HEK293 (cell line): ENCODE results near the gene MID1IP1.

Experiments
- CTCF ChIA-PET: fragments of 350-600 bp; formaldehyde crosslinking; extraction: SDS; loops from one replicate; lab custom pipeline; 2021; ENCODE audit warnings: antibody characterized with exemption; lab: Yijun Ruan, JAX
- POLR2A ChIA-PET: fragments of 300-600 bp; formaldehyde crosslinking; extraction: SDS; loops from one replicate; lab custom pipeline; 2020; ENCODE audit warnings: antibody characterized with exemption, inconsistent platforms; lab: Yijun Ruan, JAX
- H3K27ac ChIP-seq: fragments of 200-500 bp; sonication (Bioruptor generic); 2 replicates; pipeline ENCODE4 v1.5.1; 2014; ENCODE audit warnings: low read depth, low read length, control low read depth, inconsistent platforms; ENCODE audit errors: extremely low read depth
- H3K36me3 ChIP-seq, 2 experiments: fragments of 200-500 bp in 1 of 2; sonication (Bioruptor generic) in 1 of 2; 1 replicate in 1 of 2; 2 replicates in 1 of 2; pipeline ENCODE4 v1.5.1; 2014 to 2017; ENCODE audit warnings: inconsistent platforms in 2 of 2, low read length in 2 of 2; ENCODE audit not compliant: control insufficient read depth in 2 of 2, insufficient read depth in 1 of 2
- H3K4me1 ChIP-seq: fragments of 200-500 bp; sonication (Bioruptor generic); 2 replicates; pipeline ENCODE4 v1.5.1; 2014; ENCODE audit warnings: mild to moderate bottlenecking, low read length, inconsistent platforms; ENCODE audit not compliant: control insufficient read depth, insufficient read depth
- H3K4me3 ChIP-seq: 2 replicates; pipeline ENCODE4 v1.5.1; 2011; ENCODE audit warnings: low read depth, mild to moderate bottlenecking, control low read depth, low read length, moderate library complexity
- H3K9me3 ChIP-seq: fragments of 200-500 bp; sonication (Bioruptor generic); 2 replicates; pipeline ENCODE4 v1.5.1; 2014; ENCODE audit warnings: low read depth, low read length, inconsistent platforms; ENCODE audit not compliant: control insufficient read depth, insufficient read depth
- ATF2 ChIP-seq: fragments of 450-650 bp; formaldehyde crosslinking; IDR thresholded peaks from 2 replicates; pipeline ENCODE4 v1.5.1; 2016; ENCODE audit warnings: missing biosample characterization, missing genetic modification characterization, low read depth
- BCL11B ChIP-seq: fragments of 450-650 bp; formaldehyde crosslinking; IDR thresholded peaks from 2 replicates; pipeline ENCODE4 v1.5.1; 2016; ENCODE audit warnings: low read depth, missing biosample characterization, missing genetic modification characterization
- EGR2 ChIP-seq: fragments of 450-650 bp; formaldehyde crosslinking; IDR thresholded peaks from 2 replicates; pipeline ENCODE4 v1.5.1; 2016; ENCODE audit warnings: low read depth, missing biosample characterization, missing genetic modification characterization
- GFI1B ChIP-seq: fragments of 450-650 bp; formaldehyde crosslinking; IDR thresholded peaks from 2 replicates; pipeline ENCODE4 v1.5.1; 2016; ENCODE audit warnings: missing biosample characterization, missing genetic modification characterization
- KLF1 ChIP-seq: fragments of 450-650 bp; formaldehyde crosslinking; IDR thresholded peaks from 2 replicates; pipeline ENCODE4 v1.5.1; 2016; ENCODE audit warnings: missing biosample characterization, missing genetic modification characterization
- KLF7 ChIP-seq: fragments of 450-650 bp; formaldehyde crosslinking; IDR thresholded peaks from 2 replicates; pipeline ENCODE4 v1.5.1; 2016; ENCODE audit warnings: missing biosample characterization, missing genetic modification characterization, borderline replicate concordance
- PATZ1 ChIP-seq: fragments of 450-650 bp; formaldehyde crosslinking; IDR thresholded peaks from 2 replicates; pipeline ENCODE4 v1.5.1; 2016; ENCODE audit warnings: missing biosample characterization, missing genetic modification characterization
- ZNF169 ChIP-seq: fragments of 450-650 bp; formaldehyde crosslinking; IDR thresholded peaks from 2 replicates; pipeline ENCODE4 v1.5.1; 2016; ENCODE audit warnings: missing biosample characterization, missing genetic modification characterization
- ZNF202 ChIP-seq: fragments of 450-650 bp; formaldehyde crosslinking; IDR thresholded peaks from 2 replicates; pipeline ENCODE4 v1.5.1; 2016; ENCODE audit warnings: missing biosample characterization, missing genetic modification characterization, borderline replicate concordance
- ZNF274 ChIP-seq, 2 experiments: fragments of 200-500 bp in 1 of 2; fragments of 450-650 bp in 1 of 2; sonication (Bioruptor generic) in 1 of 2; formaldehyde crosslinking in 1 of 2; IDR thresholded peaks; 2 replicates each; pipeline versions ENCODE4 v1.5.1 to v1.6.1; 2014 to 2016; ENCODE audit warnings: borderline replicate concordance in 1 of 2, inconsistent platforms in 1 of 2, low read length in 1 of 2, missing biosample characterization in 1 of 2, missing genetic modification characterization in 1 of 2
- ZNF350 ChIP-seq: fragments of 450-650 bp; formaldehyde crosslinking; IDR thresholded peaks from 2 replicates; pipeline ENCODE4 v1.5.0; 2017; ENCODE audit warnings: missing biosample characterization, mild to moderate bottlenecking, missing genetic modification characterization
- ZNF398 ChIP-seq: fragments of 450-650 bp; formaldehyde crosslinking; IDR thresholded peaks from 2 replicates; pipeline ENCODE4 v1.5.1; 2017; ENCODE audit warnings: missing biosample characterization, missing genetic modification characterization
- ZNF560 ChIP-seq: fragments of 450-650 bp; formaldehyde crosslinking; IDR thresholded peaks from 2 replicates; pipeline ENCODE4 v1.5.1; 2017; ENCODE audit warnings: missing biosample characterization, missing genetic modification characterization, borderline replicate concordance
- ZNF624 ChIP-seq: fragments of 450-650 bp; formaldehyde crosslinking; IDR thresholded peaks from 2 replicates; pipeline ENCODE4 v1.5.1; 2017; ENCODE audit warnings: missing biosample characterization, missing genetic modification characterization
- ZNF692 ChIP-seq: fragments of 450-650 bp; formaldehyde crosslinking; IDR thresholded peaks from 2 replicates; pipeline ENCODE4 v1.5.1; 2016; ENCODE audit warnings: missing biosample characterization, missing genetic modification characterization
- ZNF707 ChIP-seq: fragments of 450-650 bp; formaldehyde crosslinking; IDR thresholded peaks from 2 replicates; pipeline ENCODE4 v1.5.1; 2016; ENCODE audit warnings: missing biosample characterization, missing genetic modification characterization
- ZNF747 ChIP-seq: fragments of 450-650 bp; formaldehyde crosslinking; IDR thresholded peaks from 2 replicates; pipeline ENCODE4 v1.5.1; 2016; ENCODE audit warnings: missing biosample characterization, missing genetic modification characterization
- ZNF843 ChIP-seq: fragments of 450-650 bp; formaldehyde crosslinking; IDR thresholded peaks from 2 replicates; pipeline ENCODE4 v1.5.1; 2016; ENCODE audit warnings: missing biosample characterization, missing genetic modification characterization
- ZSCAN18 ChIP-seq: fragments of 450-650 bp; formaldehyde crosslinking; IDR thresholded peaks from 2 replicates; pipeline ENCODE4 v1.5.1; 2016; ENCODE audit warnings: missing biosample characterization, missing genetic modification characterization
- TF ChIP-seq, protein P1 (sequence below): IDR thresholded peaks from 2 replicates; pipeline ENCODE4 v1.6.1; 2011; ENCODE audit warnings: mild to moderate bottlenecking, low read depth, low read length, borderline replicate concordance
- TF ChIP-seq, protein P2 (sequence below): fragments of 450-650 bp; formaldehyde crosslinking; IDR thresholded peaks from 2 replicates; pipeline ENCODE4; 2016; ENCODE audit warnings: missing biosample characterization, missing genetic modification characterization

Gene MID1IP1

DNA sequence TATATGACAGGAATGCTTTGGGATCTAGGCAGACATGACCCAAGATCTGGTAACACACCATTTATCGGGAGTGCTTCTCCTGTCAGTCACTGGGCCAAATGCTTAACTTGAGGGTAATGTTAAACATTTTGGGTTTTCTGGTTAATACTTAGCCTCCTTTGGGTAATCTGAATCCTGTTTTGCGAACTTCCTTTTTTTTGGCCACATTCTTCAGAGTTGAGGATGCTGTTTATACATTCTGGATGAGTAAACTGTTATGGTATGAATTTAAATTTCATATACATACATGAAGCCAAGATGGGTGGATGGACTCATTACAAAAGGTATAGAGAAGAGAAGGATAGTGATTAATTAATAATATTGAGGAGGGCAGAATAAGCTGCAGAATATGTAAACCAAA lies 36.1 kb downstream of the MID1IP1 start:
- no peak for TF ChIP-seq ZNF692 (tag by site-specific recombination)
- TF ChIP-seq ZNF169 (tag by site-specific recombination) = no peak
- no peak for TF ChIP-seq GFI1B (tag by site-specific recombination)
- TF ChIP-seq PATZ1 = no peak
- TF ChIP-seq ZSCAN18 (tag by site-specific recombination) = no peak
- no peak for TF ChIP-seq ZNF350 (tag by site-specific recombination)
- TF ChIP-seq ZNF560 (tag by site-specific recombination) = no peak
- TF ChIP-seq ZNF747 (tag by site-specific recombination) = no peak
- no peak for TF ChIP-seq ZNF398
- TF ChIP-seq ZNF843 (tag by site-specific recombination) = no peak
- TF ChIP-seq, all 188 proteins: peak for 0
- ChIA-PET POLR2A (no interaction called here), CTCF (no interaction called here)
- Histone ChIP-seq H3K4me3 (no peak overlapping the region), H3K4me1 (no peaks in the 10 kb centered on the region), H3K9me3 (no peaks in the 10 kb centered on the region), H3K27ac (no peak overlapping the region), H3K36me3 (no peaks in the 10 kb centered on the region)

DNA sequence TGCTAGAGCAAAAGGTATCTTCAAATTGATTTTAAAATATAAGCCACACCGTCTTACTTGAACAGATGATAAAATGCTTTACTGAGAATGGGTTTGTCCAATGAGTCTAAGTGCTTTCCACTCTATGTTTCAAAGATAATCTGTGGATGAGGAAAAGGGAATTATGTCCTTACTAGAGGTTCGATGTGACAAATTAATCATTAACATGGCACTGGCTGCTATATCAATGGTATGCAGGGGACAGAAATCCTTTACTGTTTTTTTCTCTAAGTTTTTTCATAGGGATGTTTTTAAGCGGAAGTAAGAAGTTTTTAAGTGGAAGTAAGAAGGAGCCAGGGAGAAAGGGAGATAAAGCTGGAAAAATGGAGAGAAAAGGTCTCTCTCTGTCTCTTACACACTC lies 38.0 kb downstream of the MID1IP1 start:
- Histone ChIP-seq H3K4me3 (no peak overlapping the region), H3K9me3 (no peaks in the 10 kb centered on the region), H3K27ac (no peak overlapping the region), H3K4me1 (no peaks in the 10 kb centered on the region), H3K36me3 (no peaks in the 10 kb centered on the region)
- ChIA-PET CTCF (no interaction called here), POLR2A (no interaction called here)
- TF ChIP-seq, protein P1, sequence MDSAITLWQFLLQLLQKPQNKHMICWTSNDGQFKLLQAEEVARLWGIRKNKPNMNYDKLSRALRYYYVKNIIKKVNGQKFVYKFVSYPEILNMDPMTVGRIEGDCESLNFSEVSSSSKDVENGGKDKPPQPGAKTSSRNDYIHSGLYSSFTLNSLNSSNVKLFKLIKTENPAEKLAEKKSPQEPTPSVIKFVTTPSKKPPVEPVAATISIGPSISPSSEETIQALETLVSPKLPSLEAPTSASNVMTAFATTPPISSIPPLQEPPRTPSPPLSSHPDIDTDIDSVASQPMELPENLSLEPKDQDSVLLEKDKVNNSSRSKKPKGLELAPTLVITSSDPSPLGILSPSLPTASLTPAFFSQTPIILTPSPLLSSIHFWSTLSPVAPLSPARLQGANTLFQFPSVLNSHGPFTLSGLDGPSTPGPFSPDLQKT = no peak
- no peak for TF ChIP-seq ZNF202 (tag by site-specific recombination)
- no peak for TF ChIP-seq ZNF624 (tag by site-specific recombination)
- no peak for TF ChIP-seq KLF1 (tag by site-specific recombination)

GRCh38 chrX:38839944-38840343 lies 38.7 kb downstream of the MID1IP1 start:
- POLR2A ChIA-PET = no interaction called here
- TF ChIP-seq ZNF707 (no peak), ATF2 (tag by site-specific recombination) (no peak), ZNF274 (IDR thresholded peaks at IDR 0.05; ENCODE audit: low read length) (no peak), ZNF274 (tag by site-specific recombination; IDR thresholded peaks at IDR 0.05; ENCODE audit: borderline replicate concordance) (no peak), KLF7 (tag by site-specific recombination) (no peak), EGR2 (tag by site-specific recombination) (no peak), BCL11B (tag by site-specific recombination) (no peak)
- TF ChIP-seq, protein P2, sequence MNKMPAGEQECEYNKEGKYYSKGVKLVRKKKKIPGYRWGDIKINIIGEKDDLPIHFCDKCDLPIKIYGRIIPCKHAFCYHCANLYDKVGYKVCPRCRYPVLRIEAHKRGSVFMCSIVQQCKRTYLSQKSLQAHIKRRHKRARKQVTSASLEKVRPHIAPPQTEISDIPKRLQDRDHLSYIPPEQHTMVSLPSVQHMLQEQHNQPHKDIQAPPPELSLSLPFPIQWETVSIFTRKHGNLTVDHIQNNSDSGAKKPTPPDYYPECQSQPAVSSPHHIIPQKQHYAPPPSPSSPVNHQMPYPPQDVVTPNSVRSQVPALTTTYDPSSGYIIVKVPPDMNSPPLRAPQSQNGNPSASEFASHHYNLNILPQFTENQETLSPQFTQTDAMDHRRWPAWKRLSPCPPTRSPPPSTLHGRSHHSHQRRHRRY (tag by site-specific recombination) = no peak

More at GRCh38 chrX:38839944-38840343, 38.7 kb downstream of the MID1IP1 start:
- H3K9me3 ChIP-seq = no peaks in the 10 kb centered on the region
- H3K36me3 ChIP-seq = no peaks in the 10 kb centered on the region
- no peaks in the 10 kb centered on the region for H3K4me1 ChIP-seq
- no peak overlapping the region for H3K4me3 ChIP-seq
- no peak overlapping the region for H3K27ac ChIP-seq
- CTCF ChIA-PET = no interaction called here
